Neural cell (in vitro differentiated cells): Measurements from ENCODE around the gene SCN4B.

ENCODE experiments used
- CTCF ChIP-seq: fragments of 450-650 bp; IDR thresholded peaks from 2 replicates; pipeline ENCODE4 v1.5.1; 2014; ENCODE audit warnings: antibody characterized with exemption, mild to moderate bottlenecking, moderate library complexity; ENCODE audit not compliant: poor library complexity, severe bottlenecking
- EP300 ChIP-seq: fragments of 450-650 bp; conservative IDR thresholded peaks from 2 replicates; pipeline ENCODE4 v1.6.1; 2014; ENCODE audit warnings: antibody characterized with exemption, mild to moderate bottlenecking, moderate library complexity; ENCODE audit not compliant: poor library complexity, severe bottlenecking
- RAD21 ChIP-seq: fragments of 450-650 bp; conservative IDR thresholded peaks from 2 replicates; pipeline ENCODE4 v1.6.1; 2014; ENCODE audit warnings: antibody characterized with exemption, mild to moderate bottlenecking, moderate library complexity

GRCh38 chr11:118095493-118095892 lies 57.1 kb downstream of the SCN4B start:
- no peak for TF ChIP-seq CTCF
- no peak for TF ChIP-seq EP300
- no peak for TF ChIP-seq RAD21
